Measurements from ENCODE around the gene CDC6.

The CDC6 gene

DNA sequence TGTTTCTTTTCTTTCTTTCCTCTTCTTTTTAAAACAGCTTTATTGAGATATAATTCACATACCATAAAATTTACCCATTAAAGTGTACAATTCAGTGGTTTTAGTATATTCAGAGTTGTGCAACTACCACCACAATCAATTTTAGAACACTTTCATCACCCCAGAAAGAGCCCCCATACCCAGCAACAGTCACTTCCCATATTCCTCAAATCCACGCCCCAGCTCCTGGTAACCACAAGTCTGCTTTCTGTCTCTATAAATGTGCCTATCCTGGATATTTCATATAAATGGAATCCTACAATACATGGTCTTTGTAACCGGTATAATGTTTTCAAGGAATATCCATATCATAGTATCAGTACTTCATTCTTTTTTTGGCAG is 40.7 kb downstream of the CDC6 start:
- H3K4me3 ChIP-seq (ENCODE audit: low read depth, low read length) = no peak overlapping the region
- DNase-seq (ENCODE audit: low read depth) = no peak
- TF ChIP-seq CTCF (IDR thresholded peaks at IDR 0.05; ENCODE audit: insufficient read depth, low read depth, low read length, missing control alignments) = no peak

- no peak for TF ChIP-seq CTCF (IDR thresholded peaks at IDR 0.05; ENCODE audit: insufficient read depth, low read depth, low read length, missing control alignments)
- DNase-seq (ENCODE audit: low read depth) = no peak
- no peak overlapping the region for H3K4me3 ChIP-seq (ENCODE audit: low read depth, low read length)
These were observed 42.4 kb downstream of the CDC6 start for GRCh38 chr17:40329839-40330794.

GRCh38 chr17:40330850-40331470 is 43.3 kb downstream of the CDC6 start:
- no peak overlapping the region for H3K4me3 ChIP-seq (ENCODE audit: low read depth, low read length)
- DNase-seq (ENCODE audit: low read depth) = no peak
- TF ChIP-seq CTCF (IDR thresholded peaks at IDR 0.05; ENCODE audit: insufficient read depth, low read depth, low read length, missing control alignments) = no peak

GRCh38 chr17:40331743-40332641 is 44.3 kb downstream of the CDC6 start:
- no peak for DNase-seq (ENCODE audit: low read depth)
- no peak for TF ChIP-seq CTCF (IDR thresholded peaks at IDR 0.05; ENCODE audit: insufficient read depth, low read depth, low read length, missing control alignments)
- H3K4me3 ChIP-seq (ENCODE audit: low read depth, low read length) = no peak overlapping the region

- TF ChIP-seq CTCF (IDR thresholded peaks at IDR 0.05; ENCODE audit: insufficient read depth, low read depth, low read length, missing control alignments) = no peak
- no peak for DNase-seq (ENCODE audit: low read depth)
- no peak overlapping the region for H3K4me3 ChIP-seq (ENCODE audit: low read depth, low read length)
These were observed 46.2 kb downstream of the CDC6 start for GRCh38 chr17:40333781-40334448.

GRCh38 chr17:40335620-40336019 is 47.9 kb downstream of the CDC6 start:
- no peak for DNase-seq (ENCODE audit: low read depth)
- H3K4me3 ChIP-seq (ENCODE audit: low read depth, low read length) = no peak overlapping the region
- no peak for TF ChIP-seq CTCF (IDR thresholded peaks at IDR 0.05; ENCODE audit: insufficient read depth, low read depth, low read length, missing control alignments)

Data from GM12865 (cell line).